CD4-positive, alpha-beta T cell (primary cell): Measurements from ENCODE around the gene PLOD1. TPM values are rescaled to one million over a fixed set of nuclear protein-coding genes. Genes with fewer than 3 reads are reported as not detected.
"Not testable (repeated sequence)": the region's sequence is repeated elsewhere in the genome, so short reads cannot be mapped to it uniquely, and the experiment has no call there.

Experiments used
- ATAC-seq: fragments of 200-7000 bp; cut with Tn5 transposase; one replicate; pipeline ENCODE4 v1.10.0; 2022; ENCODE audit warnings: mild to moderate bottlenecking; ENCODE audit not compliant: poor library complexity
- CTCF ChIA-PET: fragments of 350-600 bp; sonication (Branson Sonifier 250); formaldehyde crosslinking; loops from one replicate; lab custom pipeline; 2021; ENCODE audit warnings: antibody characterized with exemption, inconsistent platforms; lab: Charles Lee
- POLR2A ChIA-PET: fragments of 350-600 bp; sonication (Branson Sonifier 250); formaldehyde crosslinking; loops from one replicate; lab custom pipeline; 2021; ENCODE audit warnings: antibody characterized with exemption, inconsistent platforms; lab: Charles Lee
- DNase-seq, 14 experiments: peaks; one replicate each; pipeline ENCODE4 v3.0.0-alpha.2; 2013 to 2020; ENCODE audit warnings: mixed read lengths in 2 of 14
- H3K27ac ChIP-seq, 2 donors: one replicate each; pipeline versions ENCODE4 v1.5.1 to v1.7.0; 2013; ENCODE audit warnings: low read length in 2 of 2, low read depth in 1 of 2, mild to moderate bottlenecking in 1 of 2
- H3K27me3 ChIP-seq, 2 experiments: 1 replicate in 1 of 2; 2 replicates in 1 of 2; pipeline versions ENCODE4 v1.6.1 to v1.7.0; 2013; ENCODE audit warnings: low read length in 2 of 2, control low read depth in 1 of 2, mild to moderate bottlenecking in 1 of 2, moderate library complexity in 1 of 2; ENCODE audit not compliant: insufficient read depth in 2 of 2, control insufficient read depth in 1 of 2
- H3K36me3 ChIP-seq: one replicate; pipeline ENCODE4 v1.6.1; 2013; ENCODE audit warnings: low read length, control low read depth; ENCODE audit not compliant: insufficient read depth
- H3K4me1 ChIP-seq: one replicate; pipeline ENCODE4 v1.6.1; 2013; ENCODE audit warnings: low read length, control low read depth; ENCODE audit not compliant: insufficient read depth
- H3K4me3 ChIP-seq: one replicate; pipeline ENCODE4 v1.5.1; 2013; ENCODE audit warnings: mild to moderate bottlenecking, low read length, moderate library complexity
- H3K9me3 ChIP-seq, 2 experiments: 1 replicate in 1 of 2; 2 replicates in 1 of 2; pipeline versions ENCODE4 v1.6.1 to v1.7.0; 2013; ENCODE audit warnings: low read length in 2 of 2, mild to moderate bottlenecking in 2 of 2, control low read depth in 1 of 2, moderate library complexity in 1 of 2; ENCODE audit not compliant: control insufficient read depth in 1 of 2, insufficient read depth in 1 of 2
- H3K27ac Mint-ChIP-seq: one replicate; pipeline ENCODE4 v1.8.0; 2020; ENCODE audit warnings: mixed read lengths
- H3K27me3 Mint-ChIP-seq: one replicate; pipeline ENCODE4 v1.8.0; 2021; ENCODE audit warnings: mixed read lengths
- H3K36me3 Mint-ChIP-seq: one replicate; pipeline ENCODE4 v1.8.0; 2021; ENCODE audit warnings: low read depth, mixed read lengths
- H3K4me1 Mint-ChIP-seq: one replicate; pipeline ENCODE4 v1.8.0; 2021; ENCODE audit warnings: low read depth, mixed read lengths
- H3K4me3 Mint-ChIP-seq: one replicate; pipeline ENCODE4 v1.8.0; 2020; ENCODE audit warnings: mild to moderate bottlenecking, mixed read lengths
- H3K9me3 Mint-ChIP-seq: one replicate; pipeline ENCODE4 v1.8.0; 2020; ENCODE audit warnings: mixed read lengths
- CTCF ChIP-seq: fragments of 200-600 bp; IDR thresholded peaks from one replicate; pipeline ENCODE4 v1.8.0; 2022; ENCODE audit warnings: antibody characterized with exemption, mild to moderate bottlenecking
- intact Hi-C, 2 experiments: fragments of 100-400 bp; cut with DNase I in 1 of 2; cut with micrococcal nuclease in 1 of 2; formaldehyde crosslinking; loops; one replicate each; pipeline versions ENCODE4 v1.15.1 to v1.9.0; 2023 to 2025; cut with DNase I, micrococcal nuclease
- total RNA-seq, 174 experiments: library from RNA in 2 of 174; stranded (reverse) in 2 of 174; gene quantifications; one replicate each; pipeline ENCODE4 v1.2.3 and lab custom pipeline; 2021 to 2026

PLOD1 gene
- total RNA-seq, 2 experiments from 2014 or later = 1.6 to 1.8 TPM

GRCh38 chr1:11891433-11892186 is 42.9 kb upstream of the PLOD1 start:
- H3K4me1 ChIP-seq = no peaks in the 10 kb centered on the region
- H3K27ac ChIP-seq = no peak overlapping the region
- CTCF ChIA-PET = no interaction called here
- peaks cover 31% of the 10 kb centered on the region for H3K27me3 Mint-ChIP-seq
- ATAC-seq (no peak), DNase-seq (no peak)
- H3K9me3 Mint-ChIP-seq = no peaks in the 10 kb centered on the region
- H3K9me3 ChIP-seq = no peaks in the 10 kb centered on the region
- H3K36me3 ChIP-seq = no peaks in the 10 kb centered on the region
- H3K4me3 ChIP-seq = no peak overlapping the region
- POLR2A ChIA-PET = interaction anchor here (2.4 kb wide), 1 partner anchor 16 kb away, joined by 15 read pairs; no protein-coding TSS in a partner anchor
- no peak for TF ChIP-seq CTCF
- H3K36me3 Mint-ChIP-seq = no peaks in the 10 kb centered on the region
- no peak overlapping the region for H3K4me3 Mint-ChIP-seq
- peaks cover 10 to 12% of the 10 kb centered on the region in 2 experiments for H3K27me3 ChIP-seq
- H3K27ac Mint-ChIP-seq = no peak overlapping the region
- intact Hi-C loops = no loop called here
- no peaks in the 10 kb centered on the region for H3K4me1 Mint-ChIP-seq

GRCh38 chr1:11893907-11894251 is 40.6 kb upstream of the PLOD1 start:
- TF ChIP-seq CTCF = peak; percentile 83
- peak; percentile 91 for ATAC-seq
- Mint-ChIP-seq H3K9me3 (no peaks in the 10 kb centered on the region), H3K4me1 (no peaks in the 10 kb centered on the region), H3K4me3 (no peak overlapping the region), H3K27me3 (peaks cover 44% of the 10 kb centered on the region), H3K27ac (no peak overlapping the region), H3K36me3 (no peaks in the 10 kb centered on the region)
- H3K4me1 ChIP-seq = no peaks in the 10 kb centered on the region
- POLR2A ChIA-PET = interaction anchor here (2.4 kb wide), 1 partner anchor 14 kb away, joined by 15 read pairs; no protein-coding TSS in a partner anchor
- CTCF ChIA-PET = no interaction called here
- peaks cover 19 to 28% of the 10 kb centered on the region in 2 experiments for H3K27me3 ChIP-seq
- no peaks in the 10 kb centered on the region for H3K36me3 ChIP-seq
- intact Hi-C loops = loop anchor here (1.0 kb wide), 1 partner anchor 56 kb away; no protein-coding TSS in a partner anchor
- DNase-seq = peak; percentile 52 to 81 (median 64)
- H3K4me3 ChIP-seq = no peak overlapping the region
- H3K27ac ChIP-seq = no peak overlapping the region
- H3K9me3 ChIP-seq = peaks cover 0 to 7% of the 10 kb centered on the region in 2 experiments

GRCh38 chr1:11894501-11894900 is 40.0 kb upstream of the PLOD1 start:
- H3K4me1 Mint-ChIP-seq, H3K36me3 Mint-ChIP-seq, H3K4me3 ChIP-seq, H3K27ac ChIP-seq, H3K36me3 ChIP-seq, H3K27ac Mint-ChIP-seq, H3K9me3 Mint-ChIP-seq, H3K4me1 ChIP-seq, DNase-seq, POLR2A ChIA-PET, H3K4me3 Mint-ChIP-seq, CTCF ChIA-PET, ATAC-seq: not testable (repeated sequence)
- intact Hi-C loops = loop anchor here (1.0 kb wide), 1 partner anchor 56 kb away; no protein-coding TSS in a partner anchor
- Histone ChIP-seq H3K27me3 (peaks cover 25 to 34% of the 10 kb centered on the region in 2 experiments), H3K9me3 (peaks cover 0 to 10% of the 10 kb centered on the region in 2 experiments)
- H3K27me3 Mint-ChIP-seq = peaks cover 50% of the 10 kb centered on the region
